Left hindlimb (tissue), 1 donor: Measurements from ENCODE around the gene PCDHGC5.

Experiments used
- DNase-seq: peaks from one replicate; pipeline ENCODE4 v3.0.0-alpha.2; 2018

PCDHGC5 gene

GRCh38 chr5:141513627-141514329, 24.9 kb downstream of the PCDHGC5 start:
- peak; percentile 94 for DNase-seq

- DNase-seq, result peak; percentile 62
Measured at GRCh38 chr5:141514330-141515133, 25.7 kb downstream of the PCDHGC5 start.

- DNase-seq, result no peak
Measured at GRCh38 chr5:141515141-141515540, 26.3 kb downstream of the PCDHGC5 start.

- DNase-seq, result no peak
Measured at GRCh38 chr5:141515946-141516671, 27.2 kb downstream of the PCDHGC5 start.

- no peak for DNase-seq
Measured at GRCh38 chr5:141516672-141517025, 27.8 kb downstream of the PCDHGC5 start.

GRCh38 chr5:141517312-141517711, 28.4 kb downstream of the PCDHGC5 start:
- DNase-seq, result no peak

GRCh38 chr5:141517880-141518617, 29.2 kb downstream of the PCDHGC5 start:
- DNase-seq, result no peak

- no peak for DNase-seq
Measured at GRCh38 chr5:141518618-141519015, 29.7 kb downstream of the PCDHGC5 start.

GRCh38 chr5:141519605-141520565, 31.0 kb downstream of the PCDHGC5 start:
- DNase-seq, result no peak

GRCh38 chr5:141521244-141521781, 32.4 kb downstream of the PCDHGC5 start:
- DNase-seq, result peak; percentile 68

GRCh38 chr5:141522301-141522700, 33.4 kb downstream of the PCDHGC5 start:
- DNase-seq, result no peak

- no peak for DNase-seq
Measured at GRCh38 chr5:141523991-141524390, 35.1 kb downstream of the PCDHGC5 start.

GRCh38 chr5:141524604-141525597, 36.0 kb downstream of the PCDHGC5 start:
- DNase-seq, result peak; percentile 93

- DNase-seq, result no peak
Measured at GRCh38 chr5:141525653-141526052, 36.8 kb downstream of the PCDHGC5 start.

- no peak for DNase-seq
Measured at GRCh38 chr5:141527426-141527825, 38.5 kb downstream of the PCDHGC5 start.

GRCh38 chr5:141528291-141528984, 39.6 kb downstream of the PCDHGC5 start:
- peak; percentile 85 for DNase-seq

GRCh38 chr5:141529002-141529401, 40.1 kb downstream of the PCDHGC5 start:
- DNase-seq, result peak; percentile 67

GRCh38 chr5:141529873-141530272, 41.0 kb downstream of the PCDHGC5 start:
- DNase-seq, result no peak

- DNase-seq, result no peak
Measured at GRCh38 chr5:141532726-141533125, 43.8 kb downstream of the PCDHGC5 start.
